Measurements from ENCODE around the gene NFIC. TPM values are rescaled to one million over a fixed set of nuclear protein-coding genes. Genes with fewer than 3 reads are reported as not detected.

Gene NFIC
- total RNA-seq, 1 experiment from 2014 or later = 8.0 TPM

GRCh38 chr19:3324405-3324856 is 42.0 kb upstream of the NFIC start:
- no peak overlapping the region for H4K91ac ChIP-seq (ENCODE audit: insufficient read length, low read depth, low read length)
- peak; percentile 73 for DNase-seq
- H4K8ac ChIP-seq (replicated peaks; ENCODE audit: insufficient read length, low read depth, low read length) = no peak overlapping the region
- no peaks in the 10 kb centered on the region for H3K9me3 ChIP-seq (ENCODE audit: control insufficient read depth, low read depth, low read length)
- TF ChIP-seq CTCF (conservative IDR thresholded peaks at IDR 0.05) = peak; percentile 86
- no peak overlapping the region for H2BK15ac ChIP-seq (ENCODE audit: low read depth, low read length)
- no peak overlapping the region for H3K14ac ChIP-seq (ENCODE audit: insufficient read depth, low read length)
- H3K4me3 Mint-ChIP-seq = no peak overlapping the region
- H4K20me1 ChIP-seq (ENCODE audit: control insufficient read depth, insufficient read depth, insufficient read length) = no peaks in the 10 kb centered on the region
- no peak overlapping the region for H3K9ac ChIP-seq (ENCODE audit: extremely low read depth, insufficient read length, low read length)
- peaks cover 46% of the 10 kb centered on the region for H3K27me3 Mint-ChIP-seq (ENCODE audit: low read depth)
- no peak overlapping the region for H2BK120ac ChIP-seq (ENCODE audit: low read depth, low read length, poor library complexity, severe bottlenecking)
- no peak overlapping the region for H3K27ac Mint-ChIP-seq
- H2AK5ac ChIP-seq (ENCODE audit: insufficient read length, low read length) = no peak overlapping the region
- no peaks in the 10 kb centered on the region for H3K23me2 ChIP-seq (ENCODE audit: insufficient read length, low read depth, low read length, poor library complexity, severe bottlenecking)
- H3K79me2 ChIP-seq (ENCODE audit: insufficient read depth, low read length) = no peaks in the 10 kb centered on the region
- no peak overlapping the region for H2BK12ac ChIP-seq (ENCODE audit: insufficient read length, low read depth, low read length)
- H3K9me3 Mint-ChIP-seq = no peaks in the 10 kb centered on the region; a peak in 2 of 5 replicates
- no peak overlapping the region for H4K5ac ChIP-seq (ENCODE audit: insufficient read length, low read depth, low read length)
- no peak overlapping the region for H3K27ac ChIP-seq (ENCODE audit: insufficient read length, low read depth, low read length)
- no peak overlapping the region for H2BK5ac ChIP-seq (ENCODE audit: insufficient read length, low read length)
- no peaks in the 10 kb centered on the region for H3K36me3 Mint-ChIP-seq (ENCODE audit: insufficient read depth in 1 of 3, low read depth in 3 of 3)
- H3K79me1 ChIP-seq (ENCODE audit: insufficient read depth, low read depth, low read length, poor library complexity, severe bottlenecking) = no peaks in the 10 kb centered on the region
- no peak overlapping the region for H2BK20ac ChIP-seq (ENCODE audit: low read depth, low read length, poor library complexity, severe bottlenecking)
- no peaks in the 10 kb centered on the region for H3K4me1 ChIP-seq (ENCODE audit: insufficient read depth, low read length)
- H3K27me3 ChIP-seq (ENCODE audit: insufficient read depth, low read length) = no peaks in the 10 kb centered on the region; the same call in 1 of the 2 replicates
- H3K4me2 ChIP-seq (ENCODE audit: insufficient read depth, insufficient read length, low read length) = no peak overlapping the region
- no peak overlapping the region for H3T11ph ChIP-seq (ENCODE audit: low read length)
- WGBS (ENCODE audit: extremely low coverage, insufficient read length, low lambda C conversion rate) = no CpG with 5 or more reads among the region's 5 CpGs
- H3K4me1 Mint-ChIP-seq = no peaks in the 10 kb centered on the region
- no peak overlapping the region for H3K4ac ChIP-seq (ENCODE audit: low read depth, low read length)
- no peak overlapping the region for H2AFZ ChIP-seq (ENCODE audit: low read length)
- no peak overlapping the region for H3K23ac ChIP-seq (ENCODE audit: insufficient read length, low read depth, low read length)
- H3K56ac ChIP-seq (ENCODE audit: insufficient read length, low read depth, low read length) = no peak overlapping the region
- H3K18ac ChIP-seq (ENCODE audit: insufficient read length, low read depth, low read length) = no peak overlapping the region
